ENCODE results near the gene GRAMD4.

Gene GRAMD4

GRCh38 chr22:46583571-46583970, 36.6 kb upstream of the GRAMD4 start:
- no peak for DNase-seq (ENCODE audit: low read depth)

GRCh38 chr22:46584081-46584921, 35.9 kb upstream of the GRAMD4 start:
- DNase-seq (ENCODE audit: low read depth): no peak

- no peak for DNase-seq (ENCODE audit: low read depth)
Observed at GRCh38 chr22:46585340-46586122, 34.7 kb upstream of the GRAMD4 start.

GRCh38 chr22:46586123-46586519, 34.1 kb upstream of the GRAMD4 start:
- no peak for DNase-seq (ENCODE audit: low read depth)

GRCh38 chr22:46586531-46587011, 33.6 kb upstream of the GRAMD4 start:
- no peak for DNase-seq (ENCODE audit: low read depth)

- DNase-seq (ENCODE audit: low read depth): no peak
Observed at GRCh38 chr22:46587061-46587460, 33.1 kb upstream of the GRAMD4 start.

GRCh38 chr22:46587492-46588278, 32.5 kb upstream of the GRAMD4 start:
- DNase-seq (ENCODE audit: low read depth): no peak

GRCh38 chr22:46588279-46589140, 31.7 kb upstream of the GRAMD4 start:
- DNase-seq (ENCODE audit: low read depth): no peak

GRCh38 chr22:46589141-46589748, 30.9 kb upstream of the GRAMD4 start:
- no peak for DNase-seq (ENCODE audit: low read depth)

GRCh38 chr22:46589871-46590271, 30.3 kb upstream of the GRAMD4 start:
- no peak for DNase-seq (ENCODE audit: low read depth)

GRCh38 chr22:46590334-46590733, 29.9 kb upstream of the GRAMD4 start:
- no peak for DNase-seq (ENCODE audit: low read depth)

GRCh38 chr22:46591930-46592329, 28.3 kb upstream of the GRAMD4 start:
- DNase-seq (ENCODE audit: low read depth): no peak

- peak; percentile 45 for DNase-seq (ENCODE audit: low read depth)
Observed at GRCh38 chr22:46592390-46592872, 27.8 kb upstream of the GRAMD4 start.

- DNase-seq (ENCODE audit: low read depth): no peak
Observed at GRCh38 chr22:46593211-46593681, 26.9 kb upstream of the GRAMD4 start.

GRCh38 chr22:46593996-46594946, 25.9 kb upstream of the GRAMD4 start:
- DNase-seq (ENCODE audit: low read depth): no peak

- no peak for DNase-seq (ENCODE audit: low read depth)
Observed at GRCh38 chr22:46594947-46595298, 25.3 kb upstream of the GRAMD4 start.

GRCh38 chr22:46595545-46595944, 24.6 kb upstream of the GRAMD4 start:
- DNase-seq (ENCODE audit: low read depth): no peak

GRCh38 chr22:46596032-46596441, 24.1 kb upstream of the GRAMD4 start:
- no peak for DNase-seq (ENCODE audit: low read depth)

GRCh38 chr22:46596819-46597218, 23.4 kb upstream of the GRAMD4 start:
- no peak for DNase-seq (ENCODE audit: low read depth)

GRCh38 chr22:46598224-46598623, 22.0 kb upstream of the GRAMD4 start:
- DNase-seq (ENCODE audit: low read depth): no peak

Data from stimulated activated CD8-positive, alpha-beta memory T cell treated with anti-CD3 and anti-CD28 coated beads, Interleukin-12 subunit alpha, Interleukin-12 subunit beta, amount 100 ng/mL, for 4 hours (primary cell).